Neural progenitor cell (in vitro differentiated cells): ENCODE results near the gene ZNF528.

Experiments used
- CTCF ChIP-seq: fragments of 200-600 bp; sonication (generic); IDR thresholded peaks from 2 replicates; pipeline ENCODE4 v1.5.1; 2017; ENCODE audit warnings: antibody characterized with exemption, mild to moderate bottlenecking
- EZH2 ChIP-seq: fragments of 200-600 bp; sonication (generic); IDR thresholded peaks from 2 replicates; pipeline ENCODE4 v1.6.1; 2017; ENCODE audit warnings: antibody characterized with exemption, mild to moderate bottlenecking, moderate library complexity

- TF ChIP-seq EZH2 (no peak), CTCF (no peak)
Observed at GRCh38 chr19:52410276-52410675, 12.6 kb downstream of the ZNF528 start.
